Stimulated activated CD8-positive, alpha-beta memory T cell treated with anti-CD3 and anti-CD28 coated beads, Interleukin-15, amount 100 ng/mL, for 24 hours (primary cell): ENCODE data around the gene PRTFDC1.

Experiments used
- DNase-seq: peaks from one replicate; pipeline ENCODE4 v3.0.0-alpha.2; 2020; ENCODE audit warnings: low read depth

Gene PRTFDC1

DNA sequence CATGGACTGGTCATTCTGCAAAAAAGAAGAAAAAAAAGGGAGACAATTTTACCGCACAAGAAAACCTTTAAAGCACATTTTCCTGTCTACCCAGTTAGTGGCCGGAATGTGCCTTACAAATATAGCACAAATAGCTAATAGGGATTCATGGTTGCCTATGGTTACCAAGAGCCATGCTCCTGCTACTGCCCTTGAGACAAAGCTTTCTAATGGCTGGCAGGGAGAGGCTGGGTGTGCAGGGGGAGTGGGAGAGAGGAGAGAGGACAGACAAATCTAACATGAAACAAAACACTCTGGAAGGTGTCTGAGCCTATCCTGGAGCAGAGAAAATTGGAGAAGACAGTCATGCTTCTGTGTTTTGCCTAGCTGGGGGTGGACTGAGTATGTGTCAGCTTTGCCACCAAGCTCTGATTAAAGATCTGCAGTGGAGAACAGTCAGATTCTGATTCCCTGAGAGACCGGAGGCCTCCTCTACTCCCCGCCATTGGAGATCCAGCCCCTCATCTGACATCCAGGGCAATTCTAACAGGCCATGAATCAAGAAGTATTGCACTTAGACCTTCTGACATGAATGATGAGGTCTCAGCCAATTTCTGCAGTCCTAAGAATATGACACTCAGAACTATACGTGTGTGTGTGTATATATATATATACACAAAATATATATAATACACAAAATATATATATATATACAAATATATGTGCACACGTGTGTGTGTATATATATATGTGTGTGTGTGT, 80.2 kb downstream of the PRTFDC1 start:
- DNase-seq, result no peak

DNA sequence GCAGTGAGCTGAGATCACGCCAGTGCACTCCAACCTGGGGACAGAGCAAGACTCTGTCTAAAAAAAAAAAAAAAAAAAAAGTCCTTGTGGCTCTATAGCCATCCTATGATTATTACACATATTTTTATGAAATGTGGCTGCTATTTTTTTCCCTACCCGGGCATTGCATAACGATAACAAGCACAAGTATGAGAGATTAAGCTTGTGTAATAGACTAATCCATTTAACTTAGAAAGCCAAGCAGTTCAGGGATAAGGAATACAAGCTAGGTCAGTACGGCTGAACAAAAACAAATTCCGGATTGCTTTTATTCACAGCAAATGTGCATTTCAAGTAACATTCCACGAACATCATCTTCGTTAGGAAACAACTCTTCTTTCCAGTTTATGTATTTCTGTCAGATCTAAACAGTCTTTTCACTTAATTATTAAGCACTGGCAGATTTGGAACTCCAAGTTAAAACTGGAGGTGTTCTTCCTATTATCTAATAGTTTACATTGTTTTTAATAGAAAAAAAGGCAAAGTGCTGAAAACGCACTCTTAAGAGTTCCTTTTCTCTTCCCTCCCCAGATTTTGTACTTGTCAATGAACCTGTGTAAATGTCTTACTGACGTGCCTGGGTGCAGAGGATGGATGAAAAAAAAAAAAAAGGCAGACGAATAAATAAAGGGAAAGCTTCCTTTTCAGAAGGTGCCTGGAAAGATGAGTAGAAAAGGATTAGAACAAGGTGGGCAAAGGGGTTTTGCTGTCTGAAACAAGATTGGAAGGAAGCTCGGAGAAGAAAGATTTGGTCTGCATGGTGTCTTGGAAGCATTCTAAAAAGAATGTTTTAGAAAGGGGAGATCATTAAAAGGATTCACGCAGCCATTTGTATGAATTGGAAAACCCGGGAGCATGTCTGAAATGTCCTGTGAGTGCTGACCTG, 81.1 kb downstream of the PRTFDC1 start:
- DNase-seq, result no peak

DNA sequence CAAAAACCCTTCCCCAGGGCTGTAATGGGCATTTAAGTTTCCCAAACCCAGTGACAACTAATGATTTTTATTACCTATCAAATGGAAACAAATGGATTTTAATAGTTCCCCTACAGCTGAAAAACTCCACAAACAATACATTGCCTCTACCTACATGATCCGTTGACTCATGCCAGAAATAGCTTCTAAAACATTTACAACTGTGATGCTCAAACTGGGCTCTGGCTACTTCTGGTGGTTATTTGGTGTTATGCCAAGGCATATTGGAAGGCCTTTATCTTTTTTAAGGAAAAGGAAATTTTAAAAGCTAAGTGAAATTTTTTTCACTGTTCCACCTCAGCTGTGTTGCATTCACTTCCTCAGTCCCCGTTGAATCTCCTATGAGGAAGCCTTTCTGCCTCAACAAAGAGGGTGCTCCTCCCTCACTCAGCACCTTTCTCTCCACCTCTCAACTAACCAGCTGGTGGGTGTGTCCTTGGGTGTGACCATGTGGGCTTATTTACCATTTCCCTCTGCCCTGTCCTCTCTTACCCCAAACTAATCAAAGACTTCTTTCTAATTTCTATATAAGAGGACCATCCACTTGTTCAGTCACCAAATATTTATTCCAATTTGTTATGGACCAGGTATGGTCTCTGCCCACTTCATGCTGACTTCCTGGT, 82.9 kb downstream of the PRTFDC1 start:
- DNase-seq, result no peak

DNA sequence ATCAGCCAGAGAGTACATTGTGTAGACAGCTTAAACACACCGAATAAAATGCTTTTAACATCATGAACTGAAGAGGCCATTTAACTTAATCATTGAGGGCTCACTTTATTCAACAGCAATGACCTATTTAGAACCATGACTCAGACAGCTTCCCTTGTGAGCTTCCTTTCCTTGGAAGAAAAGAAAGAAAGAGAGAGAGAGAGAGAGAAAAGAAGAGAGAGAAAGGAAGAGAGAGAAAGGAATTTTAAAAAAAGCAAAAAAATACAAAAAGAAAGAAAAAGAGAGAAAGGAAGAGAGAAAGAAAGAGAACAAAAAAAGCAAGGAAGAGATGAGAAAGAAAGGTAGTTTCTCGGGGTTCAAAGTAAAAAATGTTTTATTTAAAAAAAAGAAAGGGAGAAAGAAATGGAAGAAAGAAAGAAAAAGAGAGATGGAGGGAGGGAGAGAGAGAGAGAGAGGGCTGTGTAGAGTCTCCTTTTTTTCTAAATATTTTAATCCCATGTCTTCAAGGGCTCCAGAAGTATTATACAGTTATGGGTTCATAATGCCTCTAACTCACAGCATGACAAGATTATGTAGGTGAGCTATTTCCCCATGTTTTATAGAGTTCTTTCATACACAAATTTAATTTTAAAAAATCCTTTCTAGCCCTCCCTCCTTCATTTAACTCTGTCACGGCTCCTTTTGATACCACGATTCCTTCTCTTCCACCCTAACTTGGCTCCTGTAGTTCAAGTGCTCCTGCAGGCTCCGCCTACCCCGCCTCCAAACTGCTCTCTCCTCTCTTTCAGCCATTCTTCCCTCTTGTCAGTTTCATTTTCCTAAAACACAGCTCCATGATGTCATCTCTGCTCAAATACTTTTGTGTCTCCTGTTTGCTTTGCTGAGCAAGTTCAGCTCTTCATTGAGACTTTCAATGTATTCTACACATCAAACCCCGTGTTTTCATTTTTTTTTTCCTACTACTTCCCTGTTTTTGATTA, 85.5 kb downstream of the PRTFDC1 start:
- DNase-seq, result no peak

DNA sequence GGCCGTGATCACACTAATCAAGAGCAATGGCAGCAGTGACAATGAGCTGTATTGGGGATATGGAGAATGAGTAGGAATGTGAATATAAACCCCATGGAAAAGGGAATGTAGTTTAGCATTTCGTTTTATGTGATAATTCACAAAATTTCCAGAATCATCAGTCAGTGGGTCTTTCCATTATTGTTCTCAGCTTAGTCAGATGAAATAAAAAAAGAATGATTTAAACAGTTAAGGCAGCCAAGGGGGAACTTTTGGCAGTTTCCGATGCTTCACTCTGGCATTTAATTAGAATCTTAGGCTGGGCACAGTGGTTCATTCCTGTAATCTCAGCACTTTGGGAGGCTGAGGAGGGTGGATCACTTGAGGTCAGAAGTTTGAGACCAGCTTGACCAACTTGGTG, 86.6 kb downstream of the PRTFDC1 start:
- DNase-seq, result no peak

DNA sequence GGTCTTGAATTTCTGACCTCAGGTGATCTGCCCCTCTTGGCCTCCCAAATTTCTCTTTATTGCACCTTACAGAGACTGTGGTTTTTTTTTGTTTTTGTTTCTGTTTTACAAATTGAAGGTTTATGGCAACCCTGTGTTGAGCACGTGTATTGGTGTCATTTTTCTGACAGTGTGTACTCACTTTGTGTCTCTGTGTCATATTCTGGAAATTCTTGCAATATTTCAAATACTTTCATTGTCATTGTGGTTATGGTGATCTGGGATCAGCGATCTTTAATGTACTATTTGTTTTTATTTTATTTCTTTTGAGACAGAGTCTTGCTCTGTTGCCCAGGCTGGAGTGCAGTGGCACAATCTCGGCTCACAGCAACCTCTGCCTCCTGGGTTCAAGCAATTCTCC, 89.8 kb downstream of the PRTFDC1 start:
- DNase-seq, result no peak

DNA sequence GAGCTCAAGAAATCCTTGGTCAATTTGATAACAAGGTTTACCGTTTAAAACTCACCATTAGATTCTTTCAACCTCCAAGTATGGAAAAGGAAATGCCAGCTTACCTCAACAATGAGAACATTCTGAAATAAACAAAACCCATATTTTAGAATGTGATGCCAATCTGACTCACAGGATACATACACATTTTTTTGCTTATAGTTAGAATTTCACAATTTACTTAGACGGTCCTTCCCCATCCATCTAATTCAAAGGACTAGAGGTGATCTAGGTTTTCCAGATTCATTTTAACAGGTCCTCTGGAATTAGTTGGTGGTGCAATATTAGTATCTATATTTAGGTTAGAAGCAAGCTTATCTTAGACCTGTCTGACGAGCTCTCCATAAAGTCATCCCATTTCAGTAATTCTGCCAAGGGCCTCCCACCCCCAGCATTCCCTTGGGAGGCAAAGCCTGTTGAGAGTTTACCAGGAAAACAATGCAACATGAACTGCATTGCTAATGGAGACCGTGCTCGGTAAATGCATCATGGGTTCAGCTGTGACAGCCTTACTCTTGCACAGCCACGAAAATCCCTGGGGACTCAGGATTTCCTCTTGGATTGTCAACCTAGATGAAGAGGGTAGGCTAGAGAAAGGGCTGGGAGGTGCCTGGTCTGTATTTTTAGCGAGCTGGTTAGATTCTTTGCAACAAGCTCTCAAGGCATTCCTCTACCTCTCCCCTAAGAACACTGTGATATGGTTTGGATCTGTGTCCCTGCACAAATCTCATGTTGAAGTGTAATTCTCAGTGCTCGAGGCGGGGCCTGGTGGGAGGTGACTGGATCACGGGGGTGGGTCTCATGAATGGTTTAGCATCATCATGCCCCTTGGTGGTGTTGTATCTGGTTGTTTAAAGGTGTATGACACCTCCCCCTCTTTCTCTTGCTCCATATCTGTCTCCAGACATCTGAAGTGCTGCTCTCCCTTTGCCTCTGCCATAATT, 93.8 kb downstream of the PRTFDC1 start:
- DNase-seq, result no peak

DNA sequence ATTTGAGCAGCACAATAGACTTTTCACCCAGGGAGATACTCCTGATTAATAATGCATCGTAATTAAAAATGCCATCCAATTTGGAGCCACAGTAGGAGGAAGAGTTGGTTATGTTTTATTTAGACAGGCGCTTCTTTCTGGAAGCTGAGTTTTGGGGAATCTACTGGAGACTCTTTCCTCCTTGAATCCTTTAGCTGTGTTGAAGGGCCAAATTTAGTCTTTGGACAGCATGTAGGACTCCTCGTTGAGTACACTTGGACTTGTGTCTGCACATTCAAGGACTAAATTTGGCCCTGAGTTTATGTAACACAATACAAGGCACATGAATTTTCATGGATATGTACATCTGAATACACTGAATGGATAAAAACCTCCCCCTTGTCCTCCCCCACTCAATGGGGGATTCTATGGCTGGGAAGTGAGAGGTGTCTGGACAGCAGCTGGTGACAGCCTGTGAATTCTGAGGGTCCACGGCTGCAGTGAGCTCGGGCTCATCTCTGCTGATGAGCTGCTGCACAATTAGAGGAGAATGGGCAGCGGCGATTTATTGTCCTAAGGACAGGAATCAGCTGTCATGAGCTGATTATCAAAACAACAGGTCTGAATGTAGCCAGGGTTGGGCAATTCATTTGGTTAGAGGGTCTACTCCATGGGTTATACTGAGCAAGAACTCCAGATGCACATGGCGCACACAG, 95.2 kb downstream of the PRTFDC1 start:
- no peak for DNase-seq

DNA sequence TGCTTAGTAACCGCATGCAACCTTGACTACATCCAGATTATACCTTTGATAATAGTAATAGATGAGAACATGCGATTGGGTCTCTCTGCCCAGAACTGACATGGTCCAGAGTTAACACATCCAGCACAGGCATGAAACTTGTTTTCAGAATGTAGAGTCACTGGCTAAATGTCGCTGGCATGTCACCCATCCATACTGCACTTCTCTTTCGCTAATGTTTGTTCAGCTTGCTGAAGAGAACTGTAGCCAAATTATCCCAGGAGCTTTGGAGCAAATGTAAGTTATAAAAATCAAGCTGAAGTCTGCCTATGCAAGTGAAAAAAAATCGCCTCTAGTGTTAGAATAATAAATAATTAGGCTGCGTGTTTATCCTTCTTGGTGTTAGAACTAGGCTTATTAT, 98.2 kb downstream of the PRTFDC1 start:
- no peak for DNase-seq

DNA sequence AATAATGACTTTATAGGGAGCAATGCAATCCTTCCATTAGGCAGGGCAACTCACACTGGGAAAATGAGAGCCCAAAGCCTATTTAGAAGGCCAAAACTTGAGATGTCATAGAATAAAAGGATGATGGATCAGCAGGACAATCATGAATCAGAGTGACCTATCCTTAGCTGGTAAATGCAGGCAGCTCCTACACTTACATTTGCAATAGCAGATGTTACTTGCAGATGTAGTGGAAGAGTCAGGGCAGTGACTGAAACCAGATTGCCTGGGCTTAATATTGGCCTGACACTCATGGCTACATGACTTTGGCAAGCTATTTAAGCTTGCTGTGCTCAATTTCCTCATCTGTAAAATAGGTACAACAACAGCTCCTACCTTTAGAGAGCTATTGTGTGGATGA, 98.7 kb downstream of the PRTFDC1 start:
- DNase-seq, result no peak

DNA sequence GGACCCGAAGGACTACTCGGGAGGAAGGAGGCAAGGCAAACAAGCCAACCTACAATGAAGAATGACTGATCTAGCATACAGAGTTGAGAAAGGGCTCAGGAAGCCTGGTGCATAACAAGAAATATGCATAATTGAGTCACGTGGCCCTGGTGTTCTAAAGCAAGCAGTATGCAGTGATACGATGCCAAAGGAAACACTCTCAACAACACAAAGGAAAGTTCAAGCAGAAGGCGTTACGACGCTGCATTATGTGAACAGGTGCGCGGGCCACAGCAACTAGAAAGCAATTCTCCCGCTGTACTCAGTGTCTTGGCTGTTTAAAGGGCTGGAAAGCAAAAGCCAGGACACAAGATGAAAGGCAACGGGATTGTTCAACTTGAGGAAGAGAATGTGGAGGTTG, 100.8 kb downstream of the PRTFDC1 start:
- DNase-seq, result no peak

DNA sequence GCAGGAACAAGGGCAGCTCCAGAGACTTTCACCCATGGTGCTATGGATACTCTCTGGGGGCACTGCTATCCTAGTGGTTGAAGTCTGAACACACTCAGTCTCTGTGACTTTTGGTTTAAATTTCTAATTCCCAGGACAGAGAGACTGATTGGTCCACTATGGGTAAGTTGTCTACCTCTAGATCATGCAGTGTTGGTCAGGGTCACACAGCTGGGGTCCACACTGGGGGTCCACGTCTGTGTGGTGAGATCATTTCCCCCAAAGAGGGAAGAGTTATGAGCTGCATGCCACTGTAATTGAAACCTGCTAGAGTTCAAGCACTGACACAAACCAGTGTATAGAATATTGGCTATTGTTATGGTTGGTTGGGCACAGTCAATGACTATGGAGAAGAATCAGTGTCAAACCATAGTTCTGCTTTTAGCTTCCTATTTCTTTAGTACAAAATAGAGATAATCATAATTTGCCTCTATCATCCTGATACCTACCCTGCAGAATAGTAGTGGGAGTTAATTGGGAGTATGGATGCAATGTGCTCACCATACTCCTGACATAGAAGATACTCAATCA, 101.6 kb downstream of the PRTFDC1 start:
- no peak for DNase-seq

DNA sequence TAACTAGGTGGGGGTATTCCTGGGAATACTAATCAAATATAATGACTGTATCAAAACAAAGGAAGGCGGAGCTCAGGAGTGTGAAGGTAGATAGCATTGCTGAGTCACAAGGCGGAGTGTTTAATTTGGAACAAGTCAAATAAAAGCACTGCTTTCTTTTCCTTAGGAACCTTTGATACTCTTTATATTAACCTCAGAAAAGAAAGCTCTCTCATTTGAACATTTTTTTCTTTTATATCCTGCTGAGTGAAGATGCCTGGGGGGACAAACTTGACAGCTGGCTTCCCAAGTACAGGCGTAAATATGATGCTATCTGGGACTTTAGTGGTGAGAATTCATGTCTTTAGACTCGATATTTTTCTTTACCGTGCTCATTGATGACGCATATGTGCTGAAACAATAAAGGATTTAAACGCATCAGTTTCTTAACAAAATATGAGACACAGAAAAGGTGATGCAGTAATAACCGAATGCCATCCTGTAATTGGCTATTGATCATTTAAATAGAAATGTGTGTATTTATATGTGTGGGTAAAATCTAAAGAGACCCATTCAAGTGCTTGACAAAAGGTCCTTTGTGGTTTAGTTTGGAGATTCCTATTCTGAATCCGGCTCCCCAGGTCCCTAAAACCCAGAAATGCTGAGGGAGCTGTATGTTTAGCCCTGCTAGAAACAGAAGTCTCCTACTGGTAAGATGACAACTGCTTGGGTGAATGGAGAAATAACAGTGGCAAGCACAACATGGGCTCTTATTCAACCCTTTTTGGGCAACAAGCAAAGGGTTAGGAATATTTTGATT, 102.7 kb downstream of the PRTFDC1 start:
- no peak for DNase-seq

DNA sequence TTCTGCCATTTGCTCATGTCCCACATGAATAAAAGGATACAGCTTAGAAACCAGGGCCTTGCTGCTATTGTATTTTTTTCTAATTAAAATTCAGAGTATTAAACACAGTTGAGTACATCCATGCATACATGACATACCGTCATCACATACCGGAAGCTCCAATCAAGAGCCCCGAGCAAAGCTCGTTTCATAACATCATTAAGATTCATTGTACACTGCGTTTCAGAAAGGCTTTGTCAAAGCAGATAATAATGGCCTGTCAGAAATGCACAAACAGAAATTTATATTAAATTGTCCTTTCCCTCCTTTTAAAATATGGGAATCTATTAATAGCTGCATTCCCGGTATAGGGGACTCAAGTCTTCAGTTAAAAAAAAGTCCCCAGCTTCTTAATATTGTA, 103.4 kb downstream of the PRTFDC1 start:
- DNase-seq, result no peak

DNA sequence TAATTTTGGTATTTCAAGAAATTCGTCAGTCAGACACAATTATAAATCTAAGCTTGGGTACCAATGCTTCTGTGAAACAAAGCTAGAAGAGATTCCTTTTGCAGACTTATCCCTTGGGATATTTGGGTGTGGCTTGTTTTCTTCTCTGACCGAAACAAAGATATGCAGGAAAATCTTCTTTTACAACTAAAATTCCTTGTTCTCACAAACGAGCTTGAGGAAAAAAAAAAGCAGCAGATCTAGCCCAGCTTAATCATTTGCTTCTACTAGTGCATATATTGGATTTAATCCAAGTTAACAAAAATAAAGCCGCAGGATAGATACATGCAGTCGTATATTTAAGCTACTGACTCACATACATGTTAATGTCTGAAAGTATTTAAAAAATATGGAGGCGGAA, 104.2 kb downstream of the PRTFDC1 start:
- DNase-seq, result no peak

DNA sequence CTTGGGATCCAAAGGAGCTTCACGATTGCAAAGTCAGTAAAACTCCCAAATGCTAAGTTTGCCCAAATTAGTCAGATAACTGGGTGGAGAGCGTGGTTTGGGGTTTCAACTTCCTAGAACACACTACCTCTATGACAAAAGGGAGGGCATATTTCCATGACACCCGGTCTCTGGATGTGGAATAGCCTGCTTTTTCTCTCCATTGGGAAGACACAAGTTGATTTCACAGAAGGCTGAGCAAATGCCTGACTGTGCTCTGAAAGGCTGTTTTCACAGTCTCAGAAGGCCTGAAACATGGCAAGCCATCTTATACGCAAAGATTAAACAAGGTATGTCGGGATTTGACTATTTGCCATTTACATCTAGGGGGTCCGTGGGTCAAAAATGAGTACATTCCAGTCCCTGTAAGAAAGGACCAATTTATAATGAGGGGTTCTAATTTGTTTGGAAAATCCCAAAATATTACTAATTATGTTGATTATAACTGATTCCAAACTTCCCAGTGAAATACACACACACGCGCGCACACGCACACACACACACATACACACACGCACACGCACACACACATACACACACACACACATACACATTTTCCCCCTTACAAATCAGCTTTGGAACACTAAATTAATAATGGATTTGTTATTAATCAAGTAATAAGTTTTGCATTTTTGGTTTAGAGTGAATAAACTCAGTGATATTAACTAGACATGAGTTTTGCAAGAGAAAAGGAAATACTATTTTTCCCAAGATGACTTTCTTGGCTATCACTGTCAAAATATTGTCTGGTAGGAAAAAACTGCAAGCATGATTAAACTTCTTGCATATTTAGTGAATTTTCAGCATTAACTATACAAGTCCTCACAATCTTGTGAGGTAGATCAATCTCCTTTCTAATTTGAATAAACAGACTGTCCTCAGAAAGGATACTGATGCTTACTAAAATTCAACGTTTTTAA, 105.0 kb downstream of the PRTFDC1 start:
- no peak for DNase-seq

DNA sequence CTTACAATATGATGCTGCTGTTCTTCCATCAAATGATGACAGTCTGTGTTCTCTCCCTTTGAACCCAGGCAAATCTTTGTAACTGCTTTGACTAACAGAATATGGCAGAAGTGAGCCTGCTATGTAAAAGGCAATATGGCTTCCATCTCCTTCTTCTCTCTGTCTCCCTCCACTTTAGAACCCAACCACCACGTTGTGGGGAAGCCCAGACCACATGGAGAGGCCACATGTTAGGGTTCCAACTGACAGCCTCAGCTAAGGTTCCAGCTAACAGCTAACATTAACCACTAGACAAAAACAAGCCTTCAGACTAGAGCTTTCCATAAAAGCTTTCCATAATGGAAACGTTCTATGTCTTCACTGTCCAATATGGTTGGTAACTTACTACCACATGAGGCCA, 107.7 kb downstream of the PRTFDC1 start:
- no peak for DNase-seq
